B cell (primary cell): ENCODE data around the gene USP20. TPM values are rescaled to one million over a fixed set of nuclear protein-coding genes. Genes with fewer than 3 reads are reported as not detected.

ENCODE experiments used
- ATAC-seq: fragments of 200-7000 bp; cut with Tn5 transposase; one replicate; pipeline ENCODE4 v1.10.0; 2021; ENCODE audit warnings: low read depth, mild to moderate bottlenecking, moderate number of reproducible peaks, moderate library complexity
- CTCF ChIA-PET: fragments of 350-600 bp; sonication (Branson Sonifier 250); formaldehyde crosslinking; loops from one replicate; lab custom pipeline; 2021; ENCODE audit warnings: antibody characterized with exemption, inconsistent platforms; lab: Charles Lee
- POLR2A ChIA-PET: fragments of 350-600 bp; sonication (Branson Sonifier 250); formaldehyde crosslinking; loops from one replicate; lab custom pipeline; 2021; ENCODE audit warnings: antibody characterized with exemption; lab: Charles Lee
- DNase-seq: peaks from one replicate; pipeline ENCODE4 v3.0.0; 2013
- H2AFZ ChIP-seq: 2 replicates; pipeline ENCODE4 v1.6.1; 2012; ENCODE audit warnings: mild to moderate bottlenecking, low read depth, low read length; ENCODE audit not compliant: insufficient read depth, poor library complexity, severe bottlenecking
- H3K27ac ChIP-seq, 2 donors: 1 replicate in 1 of 2; 2 replicates in 1 of 2; pipeline ENCODE4 v1.5.1; 2012 to 2013; ENCODE audit warnings: low read length in 2 of 2, mild to moderate bottlenecking in 2 of 2, moderate library complexity in 1 of 2
- H3K27me3 ChIP-seq, 4 experiments: fragments of 200-600 bp in 1 of 4; sonication (generic) in 1 of 4; replicated peaks in 1 of 4; 1 replicate in 2 of 4; 2 replicates in 2 of 4; pipeline versions ENCODE4 v1.6.1 to v1.7.0; 2013 to 2016; ENCODE audit warnings: low read length in 3 of 4, mild to moderate bottlenecking in 2 of 4, mixed read lengths in 1 of 4, moderate library complexity in 1 of 4; ENCODE audit not compliant: insufficient read depth in 4 of 4, control insufficient read depth in 3 of 4; ENCODE audit errors: control extremely low read depth in 1 of 4
- H3K36me3 ChIP-seq, 2 experiments: replicated peaks in 1 of 2; 1 replicate in 1 of 2; 2 replicates in 1 of 2; pipeline versions ENCODE4 v1.6.1 to v1.7.1; 2013; ENCODE audit warnings: low read length in 1 of 2; ENCODE audit not compliant: insufficient read depth in 2 of 2, control insufficient read depth in 1 of 2; ENCODE audit errors: control extremely low read depth in 1 of 2, extremely low read depth in 1 of 2
- H3K4me1 ChIP-seq, 2 donors: fragments of 200-600 bp in 1 of 2; sonication (generic) in 1 of 2; 1 replicate in 1 of 2; 2 replicates in 1 of 2; pipeline versions ENCODE4 v1.5.1 to v1.6.1; 2013 to 2017; ENCODE audit warnings: low read length in 2 of 2; ENCODE audit not compliant: control insufficient read depth in 2 of 2, insufficient read depth in 2 of 2
- H3K4me2 ChIP-seq: replicated peaks from 2 replicates; pipeline ENCODE3; 2012; ENCODE audit warnings: mild to moderate bottlenecking, low read depth, low read length; ENCODE audit not compliant: poor library complexity, severe bottlenecking
- H3K4me3 ChIP-seq, 5 experiments: fragments of 200-600 bp in 1 of 5; sonication (generic) in 1 of 5; 1 replicate in 3 of 5; 2 replicates in 2 of 5; pipeline versions ENCODE4 v1.5.1 to v1.7.0; 2011 to 2016; ENCODE audit warnings: low read length in 4 of 5, mild to moderate bottlenecking in 4 of 5, low read depth in 2 of 5, control low read depth in 1 of 5, moderate library complexity in 1 of 5; ENCODE audit not compliant: insufficient read depth in 1 of 5; ENCODE audit errors: control extremely low read depth in 1 of 5, extremely low read depth in 1 of 5
- H3K79me2 ChIP-seq: fragments of 200-600 bp; sonication (generic); one replicate; pipeline ENCODE4 v1.6.0; 2016; ENCODE audit warnings: low read length; ENCODE audit not compliant: control insufficient read depth, insufficient read depth
- H3K9ac ChIP-seq: fragments of 200-600 bp; sonication (generic); 2 replicates; pipeline ENCODE4 v1.6.1; 2017; ENCODE audit warnings: mild to moderate bottlenecking, low read length, moderate library complexity
- H3K9me3 ChIP-seq, 3 donors: one replicate each; pipeline versions ENCODE4 v1.6.1 to v1.7.1; 2013; ENCODE audit warnings: low read length in 2 of 3; ENCODE audit not compliant: control insufficient read depth in 2 of 3, insufficient read depth in 1 of 3; ENCODE audit errors: control extremely low read depth in 1 of 3
- H4K20me1 ChIP-seq: 2 replicates; pipeline ENCODE4 v1.6.0; 2012; ENCODE audit warnings: mild to moderate bottlenecking, low read length; ENCODE audit not compliant: insufficient read depth, control insufficient read depth, poor library complexity, severe bottlenecking
- H3K27ac Mint-ChIP-seq: one replicate; pipeline ENCODE4 v1.8.0; 2021; ENCODE audit warnings: mixed read lengths
- H3K27me3 Mint-ChIP-seq: one replicate; pipeline ENCODE4 v1.8.0; 2021; ENCODE audit warnings: mixed read lengths
- H3K4me1 Mint-ChIP-seq: one replicate; pipeline ENCODE4 v1.8.0; 2021; ENCODE audit warnings: mixed read lengths
- H3K4me3 Mint-ChIP-seq: one replicate; pipeline ENCODE4 v1.8.0; 2021; ENCODE audit warnings: mixed read lengths
- H3K9me3 Mint-ChIP-seq: one replicate; pipeline ENCODE4 v1.8.0; 2022; ENCODE audit warnings: mixed read lengths; ENCODE audit not compliant: insufficient read depth
- EZH2 ChIP-seq: IDR thresholded peaks from 2 replicates; pipeline ENCODE4 v1.6.1; 2012; ENCODE audit warnings: borderline replicate concordance, low read depth, mild to moderate bottlenecking, moderate library complexity, low read length; ENCODE audit not compliant: insufficient read depth, poor library complexity, severe bottlenecking
- WGBS: methylation state at CpG from one replicate; pipeline ENCODE4 v1.1.5; 2013; ENCODE audit warnings: missing lambda C conversion rate; ENCODE audit not compliant: insufficient coverage; 5-methylcytosine and 5-hydroxymethylcytosine counted together
- intact Hi-C: fragments of 100-400 bp; cut with micrococcal nuclease; formaldehyde crosslinking; loops from one replicate; pipeline ENCODE4 v1.10.0; 2022
- polyA plus RNA-seq: library from polyadenylated mRNA; depleted of rRNA; stranded (reverse); fragments of >200 nt; gene quantifications from 2 replicates; pipeline ENCODE4 v1.2.3, GENCODE V29; 2012
- total RNA-seq, 2 donors: library from RNA; stranded (reverse); fragments of 120-200 nt in 1 of 2; gene quantifications; 1 replicate in 1 of 2; 2 replicates in 1 of 2; pipeline versions ENCODE4 v1.2.3 to v1.2.4, GENCODE V29; 2013 to 2022
- TF ChIP-seq, protein P1 (sequence below): fragments of 200-600 bp; IDR thresholded peaks from one replicate; pipeline ENCODE4 v1.8.0; 2022; ENCODE audit warnings: antibody characterized with exemption, mild to moderate bottlenecking

USP20 gene
- total and polyA plus RNA-seq, 2 donors (not counting 1 experiment from before 2014, with no cell fraction given), result 49.5 to 72.6 TPM

DNA sequence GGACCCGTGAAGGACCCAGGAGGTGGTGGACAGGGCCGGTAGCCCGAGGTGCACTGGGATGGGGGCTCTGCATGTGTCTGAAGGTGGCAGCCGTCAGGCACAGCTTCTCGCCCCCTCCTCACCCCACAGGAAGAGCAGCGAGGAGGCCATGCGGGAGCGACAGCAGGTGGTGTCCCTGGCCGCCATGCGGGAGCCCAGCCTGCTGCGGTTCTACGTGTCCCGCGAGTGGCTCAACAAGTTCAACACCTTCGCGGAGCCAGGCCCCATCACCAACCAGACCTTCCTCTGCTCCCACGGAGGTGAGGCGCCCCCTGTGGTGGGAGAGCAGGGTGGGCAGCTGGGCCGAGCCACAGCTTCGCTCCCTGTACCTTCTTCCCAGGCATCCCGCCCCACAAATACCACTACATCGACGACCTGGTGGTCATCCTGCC is 39.9 kb downstream of the USP20 start:
- no peaks in the 10 kb centered on the region for H3K9me3 Mint-ChIP-seq
- no peaks in the 10 kb centered on the region for H4K20me1 ChIP-seq
- no peak overlapping the region for H3K4me3 ChIP-seq
- no peak overlapping the region for H3K4me3 Mint-ChIP-seq
- no peak overlapping the region for H3K9ac ChIP-seq
- no peak overlapping the region for H3K27ac ChIP-seq
- peaks cover 6% of the 10 kb centered on the region for H3K79me2 ChIP-seq
- intact Hi-C loops, result no loop called here
- DNase-seq (no peak), ATAC-seq (no peak)
- TF ChIP-seq EZH2, result no peak
- TF ChIP-seq, protein P1, sequence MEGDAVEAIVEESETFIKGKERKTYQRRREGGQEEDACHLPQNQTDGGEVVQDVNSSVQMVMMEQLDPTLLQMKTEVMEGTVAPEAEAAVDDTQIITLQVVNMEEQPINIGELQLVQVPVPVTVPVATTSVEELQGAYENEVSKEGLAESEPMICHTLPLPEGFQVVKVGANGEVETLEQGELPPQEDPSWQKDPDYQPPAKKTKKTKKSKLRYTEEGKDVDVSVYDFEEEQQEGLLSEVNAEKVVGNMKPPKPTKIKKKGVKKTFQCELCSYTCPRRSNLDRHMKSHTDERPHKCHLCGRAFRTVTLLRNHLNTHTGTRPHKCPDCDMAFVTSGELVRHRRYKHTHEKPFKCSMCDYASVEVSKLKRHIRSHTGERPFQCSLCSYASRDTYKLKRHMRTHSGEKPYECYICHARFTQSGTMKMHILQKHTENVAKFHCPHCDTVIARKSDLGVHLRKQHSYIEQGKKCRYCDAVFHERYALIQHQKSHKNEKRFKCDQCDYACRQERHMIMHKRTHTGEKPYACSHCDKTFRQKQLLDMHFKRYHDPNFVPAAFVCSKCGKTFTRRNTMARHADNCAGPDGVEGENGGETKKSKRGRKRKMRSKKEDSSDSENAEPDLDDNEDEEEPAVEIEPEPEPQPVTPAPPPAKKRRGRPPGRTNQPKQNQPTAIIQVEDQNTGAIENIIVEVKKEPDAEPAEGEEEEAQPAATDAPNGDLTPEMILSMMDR, result no peak
- no peak overlapping the region for H3K4me2 ChIP-seq
- H3K4me1 Mint-ChIP-seq, result peaks cover 3% of the 10 kb centered on the region
- H3K27me3 ChIP-seq, result no peaks in the 10 kb centered on the region
- no peaks in the 10 kb centered on the region for H3K27me3 Mint-ChIP-seq
- 97% methylated on average over 10 of the region's 23 CpGs for WGBS
- ChIA-PET POLR2A (no interaction called here), CTCF (no interaction called here)
- no peaks in the 10 kb centered on the region for H3K9me3 ChIP-seq
- peaks cover 0 to 5% of the 10 kb centered on the region in 2 donors for H3K4me1 ChIP-seq
- no peak overlapping the region for H3K27ac Mint-ChIP-seq
- H3K36me3 ChIP-seq, result peaks cover 0 to 43% of the 10 kb centered on the region in 2 experiments
- H2AFZ ChIP-seq, result no peak overlapping the region

DNA sequence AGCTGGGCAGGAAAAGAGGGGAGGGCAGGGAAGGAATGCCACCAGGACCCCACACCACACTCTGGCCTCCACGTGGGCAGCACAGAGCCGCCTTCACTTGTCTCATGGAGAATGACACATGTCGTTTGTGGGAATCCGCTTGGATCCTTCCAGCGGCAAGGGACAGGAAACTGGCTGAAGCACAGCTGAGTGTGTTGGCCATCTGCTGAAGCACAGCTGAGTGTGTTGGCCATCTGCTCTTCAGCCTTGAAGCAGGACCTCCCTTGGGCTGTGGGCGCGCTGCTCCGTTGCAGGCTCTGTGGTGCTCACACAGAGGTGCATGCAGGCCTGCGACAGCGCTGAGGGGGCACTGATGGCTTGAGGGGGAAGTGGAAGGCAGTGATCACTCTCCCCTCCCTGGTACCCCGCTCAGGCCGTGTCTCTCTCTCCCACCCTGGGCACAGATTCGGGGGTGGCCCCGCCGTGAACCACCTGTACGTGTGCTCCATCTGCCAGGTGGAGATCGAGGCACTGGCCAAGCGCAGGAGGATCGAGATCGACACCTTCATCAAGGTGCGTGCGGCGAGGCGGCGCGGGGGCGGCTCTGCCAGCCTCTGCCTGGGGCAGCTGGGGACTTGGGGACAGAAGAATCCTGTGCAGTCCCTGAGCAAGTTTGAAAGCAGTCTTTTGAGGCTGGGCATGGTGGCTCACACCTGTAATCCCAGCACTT is 40.6 kb downstream of the USP20 start:
- peaks cover 0 to 5% of the 10 kb centered on the region in 2 donors for H3K4me1 ChIP-seq
- H3K27ac Mint-ChIP-seq, result no peak overlapping the region
- ChIA-PET POLR2A (no interaction called here), CTCF (interaction anchor here (1.3 kb wide), 1 partner anchor 138 kb away, joined by 3 read pairs; no protein-coding TSS in a partner anchor)
- peaks cover 6% of the 10 kb centered on the region for H3K79me2 ChIP-seq
- no peak overlapping the region for H3K27ac ChIP-seq
- H3K4me2 ChIP-seq, result no peak overlapping the region
- no peak overlapping the region for H2AFZ ChIP-seq
- no peaks in the 10 kb centered on the region for H3K9me3 Mint-ChIP-seq
- no peaks in the 10 kb centered on the region for H3K27me3 ChIP-seq
- no peak for TF ChIP-seq EZH2
- TF ChIP-seq, protein P1, result no peak
- 98% methylated on average over 23 of the region's 27 CpGs for WGBS
- H4K20me1 ChIP-seq, result no peaks in the 10 kb centered on the region
- no peaks in the 10 kb centered on the region for H3K9me3 ChIP-seq
- H3K4me3 ChIP-seq, result no peak overlapping the region
- ATAC-seq (no peak), DNase-seq (no peak)
- intact Hi-C loops, result no loop called here
- no peaks in the 10 kb centered on the region for H3K27me3 Mint-ChIP-seq
- H3K36me3 ChIP-seq, result peaks cover 0 to 50% of the 10 kb centered on the region in 2 experiments
- H3K9ac ChIP-seq, result no peak overlapping the region
- H3K4me3 Mint-ChIP-seq, result no peak overlapping the region
- H3K4me1 Mint-ChIP-seq, result peaks cover 3% of the 10 kb centered on the region
